CD4-positive, alpha-beta T cell (primary cell): Measurements from ENCODE around the gene NANOS3. TPM values are rescaled to one million over a fixed set of nuclear protein-coding genes. Genes with fewer than 3 reads are reported as not detected.

Source experiments
- ATAC-seq: fragments of 200-7000 bp; cut with Tn5 transposase; one replicate; pipeline ENCODE4 v1.10.0; 2022; ENCODE audit warnings: mild to moderate bottlenecking; ENCODE audit not compliant: poor library complexity
- CTCF ChIA-PET: fragments of 350-600 bp; sonication (Branson Sonifier 250); formaldehyde crosslinking; loops from one replicate; lab custom pipeline; 2021; ENCODE audit warnings: antibody characterized with exemption, inconsistent platforms; lab: Charles Lee
- POLR2A ChIA-PET: fragments of 350-600 bp; sonication (Branson Sonifier 250); formaldehyde crosslinking; loops from one replicate; lab custom pipeline; 2021; ENCODE audit warnings: antibody characterized with exemption, inconsistent platforms; lab: Charles Lee
- DNase-seq, 14 experiments: peaks; one replicate each; pipeline ENCODE4 v3.0.0-alpha.2; 2013 to 2020; ENCODE audit warnings: mixed read lengths in 2 of 14
- H3K27ac ChIP-seq, 2 donors: one replicate each; pipeline versions ENCODE4 v1.5.1 to v1.7.0; 2013; ENCODE audit warnings: low read length in 2 of 2, low read depth in 1 of 2, mild to moderate bottlenecking in 1 of 2
- H3K27me3 ChIP-seq, 2 experiments: 1 replicate in 1 of 2; 2 replicates in 1 of 2; pipeline versions ENCODE4 v1.6.1 to v1.7.0; 2013; ENCODE audit warnings: low read length in 2 of 2, control low read depth in 1 of 2, mild to moderate bottlenecking in 1 of 2, moderate library complexity in 1 of 2; ENCODE audit not compliant: insufficient read depth in 2 of 2, control insufficient read depth in 1 of 2
- H3K36me3 ChIP-seq: one replicate; pipeline ENCODE4 v1.6.1; 2013; ENCODE audit warnings: low read length, control low read depth; ENCODE audit not compliant: insufficient read depth
- H3K4me1 ChIP-seq: one replicate; pipeline ENCODE4 v1.6.1; 2013; ENCODE audit warnings: low read length, control low read depth; ENCODE audit not compliant: insufficient read depth
- H3K4me3 ChIP-seq: one replicate; pipeline ENCODE4 v1.5.1; 2013; ENCODE audit warnings: mild to moderate bottlenecking, low read length, moderate library complexity
- H3K9me3 ChIP-seq, 2 experiments: 1 replicate in 1 of 2; 2 replicates in 1 of 2; pipeline versions ENCODE4 v1.6.1 to v1.7.0; 2013; ENCODE audit warnings: low read length in 2 of 2, mild to moderate bottlenecking in 2 of 2, control low read depth in 1 of 2, moderate library complexity in 1 of 2; ENCODE audit not compliant: control insufficient read depth in 1 of 2, insufficient read depth in 1 of 2
- H3K27ac Mint-ChIP-seq: one replicate; pipeline ENCODE4 v1.8.0; 2020; ENCODE audit warnings: mixed read lengths
- H3K27me3 Mint-ChIP-seq: one replicate; pipeline ENCODE4 v1.8.0; 2021; ENCODE audit warnings: mixed read lengths
- H3K36me3 Mint-ChIP-seq: one replicate; pipeline ENCODE4 v1.8.0; 2021; ENCODE audit warnings: low read depth, mixed read lengths
- H3K4me1 Mint-ChIP-seq: one replicate; pipeline ENCODE4 v1.8.0; 2021; ENCODE audit warnings: low read depth, mixed read lengths
- H3K4me3 Mint-ChIP-seq: one replicate; pipeline ENCODE4 v1.8.0; 2020; ENCODE audit warnings: mild to moderate bottlenecking, mixed read lengths
- H3K9me3 Mint-ChIP-seq: one replicate; pipeline ENCODE4 v1.8.0; 2020; ENCODE audit warnings: mixed read lengths
- intact Hi-C, 2 experiments: fragments of 100-400 bp; cut with DNase I in 1 of 2; cut with micrococcal nuclease in 1 of 2; formaldehyde crosslinking; loops; one replicate each; pipeline versions ENCODE4 v1.15.1 to v1.9.0; 2023 to 2025; cut with DNase I, micrococcal nuclease
- total RNA-seq, 174 experiments: library from RNA in 2 of 174; stranded (reverse) in 2 of 174; gene quantifications; one replicate each; pipeline ENCODE4 v1.2.3 and lab custom pipeline; 2021 to 2026
- TF ChIP-seq, protein P1 (sequence below): fragments of 200-600 bp; IDR thresholded peaks from one replicate; pipeline ENCODE4 v1.8.0; 2022; ENCODE audit warnings: antibody characterized with exemption, mild to moderate bottlenecking

Gene NANOS3
- total RNA-seq, 2 experiments from 2014 or later: 0.87 TPM; not detected in 1

DNA sequence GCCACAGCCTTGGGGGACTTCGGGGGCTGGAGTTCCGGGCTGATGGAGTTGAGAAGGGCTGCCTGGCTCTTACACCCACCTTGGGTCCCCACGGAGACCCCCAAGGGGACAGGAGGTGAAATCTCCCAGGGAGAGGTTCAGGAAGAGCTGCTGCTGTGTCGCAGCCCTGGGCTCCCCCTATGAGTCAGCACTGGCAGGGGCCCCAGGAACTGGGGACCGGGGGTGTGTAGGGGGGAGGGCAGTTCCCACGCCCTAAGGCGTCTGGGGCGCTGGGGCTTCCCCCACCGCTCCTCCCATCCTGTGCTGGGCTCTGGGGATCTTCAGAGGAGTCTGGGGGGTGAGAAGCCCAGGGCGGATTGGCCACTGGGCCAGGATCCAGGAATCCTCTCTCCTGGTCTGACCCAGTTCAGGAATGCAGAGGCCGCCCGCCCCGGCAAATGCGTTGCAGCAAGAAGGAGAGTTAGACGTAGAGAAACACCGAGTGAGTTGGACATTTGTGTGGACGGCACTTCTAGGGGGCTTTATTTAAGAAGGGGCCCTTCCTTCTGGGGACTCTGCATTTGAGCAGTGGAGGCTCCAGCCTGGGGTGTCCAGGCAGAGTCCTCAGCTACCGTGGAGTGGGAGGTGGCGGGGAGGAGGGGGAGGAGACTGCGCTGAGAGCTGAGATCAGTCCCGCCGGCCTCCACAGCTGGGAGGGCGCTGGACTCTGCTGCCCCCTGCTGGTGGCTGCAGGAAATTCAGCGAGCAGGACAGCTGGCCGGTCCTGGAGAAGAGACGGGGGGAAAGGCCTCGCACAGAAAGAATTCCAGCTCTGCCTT, 15.0 kb upstream of the NANOS3 start:
- peak overlapping the region; percentile 86 for H3K27ac Mint-ChIP-seq
- POLR2A ChIA-PET: interaction anchor here (0.6 to 7.2 kb wide), 13 partner anchors 10 to 219 kb away, joined by 3 to 85 read pairs (median 6); partner anchors contain the start of genes C19orf53, MRI1 and ZSWIM4
- intact Hi-C loops: loop anchor here (1.0 to 5.0 kb wide), 8 partner anchors 12 to 585 kb away; no protein-coding TSS in a partner anchor
- Histone ChIP-seq H3K27me3 (peaks cover 22 to 25% of the 10 kb centered on the region in 2 experiments), H3K9me3 (no peaks in the 10 kb centered on the region), H3K4me3 (peak overlapping the region; percentile 73), H3K4me1 (peaks cover 42% of the 10 kb centered on the region), H3K27ac (peak overlapping the region; percentile 84 to 94), H3K36me3 (no peaks in the 10 kb centered on the region)
- no peaks in the 10 kb centered on the region for H3K36me3 Mint-ChIP-seq
- H3K4me1 Mint-ChIP-seq: peaks cover 41% of the 10 kb centered on the region
- CTCF ChIA-PET: interaction anchor here (0.9 to 2.9 kb wide), 22 partner anchors 11 to 584 kb away, joined by 3 to 78 read pairs (median 6); partner anchors contain the start of genes ASF1B, C19orf53, IL27RA and ZSWIM4
- H3K9me3 Mint-ChIP-seq: no peaks in the 10 kb centered on the region
- peak overlapping the region; percentile 94 for H3K4me3 Mint-ChIP-seq
- H3K27me3 Mint-ChIP-seq: peaks cover 30% of the 10 kb centered on the region
- ATAC-seq (peak; percentile 84), DNase-seq (peak; percentile 81 to 96 (median 86))
- TF ChIP-seq, protein P1, sequence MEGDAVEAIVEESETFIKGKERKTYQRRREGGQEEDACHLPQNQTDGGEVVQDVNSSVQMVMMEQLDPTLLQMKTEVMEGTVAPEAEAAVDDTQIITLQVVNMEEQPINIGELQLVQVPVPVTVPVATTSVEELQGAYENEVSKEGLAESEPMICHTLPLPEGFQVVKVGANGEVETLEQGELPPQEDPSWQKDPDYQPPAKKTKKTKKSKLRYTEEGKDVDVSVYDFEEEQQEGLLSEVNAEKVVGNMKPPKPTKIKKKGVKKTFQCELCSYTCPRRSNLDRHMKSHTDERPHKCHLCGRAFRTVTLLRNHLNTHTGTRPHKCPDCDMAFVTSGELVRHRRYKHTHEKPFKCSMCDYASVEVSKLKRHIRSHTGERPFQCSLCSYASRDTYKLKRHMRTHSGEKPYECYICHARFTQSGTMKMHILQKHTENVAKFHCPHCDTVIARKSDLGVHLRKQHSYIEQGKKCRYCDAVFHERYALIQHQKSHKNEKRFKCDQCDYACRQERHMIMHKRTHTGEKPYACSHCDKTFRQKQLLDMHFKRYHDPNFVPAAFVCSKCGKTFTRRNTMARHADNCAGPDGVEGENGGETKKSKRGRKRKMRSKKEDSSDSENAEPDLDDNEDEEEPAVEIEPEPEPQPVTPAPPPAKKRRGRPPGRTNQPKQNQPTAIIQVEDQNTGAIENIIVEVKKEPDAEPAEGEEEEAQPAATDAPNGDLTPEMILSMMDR: peak; percentile 99

DNA sequence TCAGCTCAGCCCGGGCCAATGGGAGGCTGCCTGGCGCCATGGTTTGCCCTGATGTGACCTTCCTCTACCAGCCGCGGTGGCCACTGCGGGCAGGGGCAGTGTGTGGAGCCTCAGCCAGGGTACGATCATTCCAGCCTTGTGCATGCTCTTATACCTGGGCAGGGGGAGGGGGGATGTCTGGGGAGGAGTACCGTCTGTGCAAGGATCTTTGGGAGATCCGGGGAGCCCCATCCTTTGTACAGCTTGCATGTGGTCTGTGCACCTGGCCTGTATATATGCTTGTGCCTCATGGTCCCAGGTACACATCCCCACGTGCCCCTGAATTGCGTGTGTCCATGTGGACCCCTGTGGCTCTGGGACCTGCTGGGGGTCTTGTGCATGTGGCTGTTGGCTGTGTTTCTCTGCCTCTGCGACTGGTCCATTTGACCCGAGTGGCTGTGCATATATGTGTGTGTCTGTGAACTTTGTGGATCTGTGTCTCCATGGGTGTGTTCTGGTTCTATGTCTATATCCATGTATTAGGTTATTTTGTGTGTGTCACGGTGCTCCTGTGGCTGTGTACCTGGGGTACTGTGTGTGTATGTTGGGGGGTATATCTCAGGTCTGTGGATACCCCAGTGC, 12.8 kb upstream of the NANOS3 start:
- DNase-seq (peak in 2 of 14 experiments; percentile 40 to 57), ATAC-seq (no peak)
- no peak overlapping the region for H3K4me3 ChIP-seq
- peak overlapping the region; percentile 12 for H3K27ac Mint-ChIP-seq
- TF ChIP-seq, protein P1: no peak
- H3K4me1 ChIP-seq: peaks cover 42% of the 10 kb centered on the region
- POLR2A ChIA-PET: interaction anchor here (0.9 to 7.2 kb wide), 3 partner anchors 27 to 97 kb away, joined by 3 to 85 read pairs (median 22); no protein-coding TSS in a partner anchor
- no peak overlapping the region for H3K27ac ChIP-seq
- H3K4me1 Mint-ChIP-seq: peaks cover 41% of the 10 kb centered on the region
- no peaks in the 10 kb centered on the region for H3K9me3 ChIP-seq
- H3K36me3 Mint-ChIP-seq: no peaks in the 10 kb centered on the region
- H3K36me3 ChIP-seq: no peaks in the 10 kb centered on the region
- H3K27me3 ChIP-seq: peaks cover 25 to 34% of the 10 kb centered on the region in 2 experiments
- no peaks in the 10 kb centered on the region for H3K9me3 Mint-ChIP-seq
- intact Hi-C loops: loop anchor here in 1 of 2 experiments (5.0 kb wide), 1 partner anchor 587 kb away; no protein-coding TSS in a partner anchor
- peak overlapping the region; percentile 78 for H3K4me3 Mint-ChIP-seq
- peaks cover 42% of the 10 kb centered on the region for H3K27me3 Mint-ChIP-seq
- CTCF ChIA-PET: no interaction called here
